GM23338 (cell line): ENCODE data around the gene MYO9B. TPM values are rescaled to one million over a fixed set of nuclear protein-coding genes. Genes with fewer than 3 reads are reported as not detected.

Source experiments
- ATAC-seq: fragments of 200-7000 bp; cut with Tn5 transposase; 3 replicates; pipeline ENCODE4 v1.9.1; 2020
- DNase-seq: peaks from one replicate; pipeline ENCODE4 v3.0.0-alpha.2; 2015; ENCODE audit warnings: low spot score
- H2AFZ ChIP-seq: fragments of 200-600 bp; sonication (generic); 2 replicates; pipeline ENCODE4 v1.8.0; 2016; ENCODE audit warnings: antibody characterized with exemption, mild to moderate bottlenecking, moderate library complexity
- H3F3A ChIP-seq: fragments of 200-600 bp; sonication (generic); replicated peaks from 2 replicates; pipeline ENCODE4 v1.8.0; 2017; ENCODE audit warnings: antibody characterized with exemption, mixed run types, low read depth
- H3K27ac ChIP-seq: fragments of 200-600 bp; sonication (generic); 2 replicates; pipeline ENCODE4 v1.6.1; 2016; ENCODE audit warnings: low read depth
- H3K27me3 ChIP-seq: fragments of 200-600 bp; sonication (generic); 2 replicates; pipeline ENCODE4 v1.8.0; 2016; ENCODE audit warnings: mild to moderate bottlenecking, mixed run types, moderate library complexity; ENCODE audit not compliant: insufficient read depth
- H3K36me3 ChIP-seq: fragments of 200-600 bp; sonication (generic); 2 replicates; pipeline ENCODE4 v1.8.0; 2016; ENCODE audit warnings: mild to moderate bottlenecking; ENCODE audit not compliant: insufficient read depth
- H3K4me1 ChIP-seq: fragments of 200-600 bp; sonication (generic); 2 replicates; pipeline ENCODE4 v1.8.0; 2016; ENCODE audit warnings: mild to moderate bottlenecking, moderate library complexity; ENCODE audit not compliant: insufficient read depth
- H3K4me2 ChIP-seq: fragments of 200-600 bp; sonication (generic); 2 replicates; pipeline ENCODE4 v1.7.1; 2017; ENCODE audit warnings: mixed run types
- H3K4me3 ChIP-seq: fragments of 200-600 bp; sonication (generic); 2 replicates; pipeline ENCODE4 v1.6.1; 2016; ENCODE audit warnings: mixed run types
- H3K79me2 ChIP-seq: fragments of 200-600 bp; sonication (generic); replicated peaks from 2 replicates; pipeline ENCODE4 v1.8.0; 2017; ENCODE audit warnings: mild to moderate bottlenecking; ENCODE audit not compliant: insufficient read depth
- H3K9me2 ChIP-seq: fragments of 200-600 bp; sonication (generic); 2 replicates; pipeline ENCODE4 v1.8.0; 2017; ENCODE audit not compliant: insufficient read depth
- H4K20me1 ChIP-seq: fragments of 200-600 bp; sonication (generic); replicated peaks from 2 replicates; pipeline ENCODE4 v1.8.0; 2017; ENCODE audit warnings: mild to moderate bottlenecking; ENCODE audit not compliant: insufficient read depth
- H3K27ac Mint-ChIP-seq: 2 replicates; pipeline ENCODE4 v1.8.0; 2020; ENCODE audit warnings: inconsistent platforms, mild to moderate bottlenecking, moderate library complexity, mixed read lengths
- H3K27me3 Mint-ChIP-seq: 3 replicates; pipeline ENCODE4 v1.8.0; 2022; ENCODE audit warnings: low read depth, mild to moderate bottlenecking, moderate library complexity, mixed read lengths, inconsistent platforms; ENCODE audit not compliant: insufficient read depth, poor library complexity
- H3K36me3 Mint-ChIP-seq: 3 replicates; pipeline ENCODE4 v1.8.0; 2021; ENCODE audit warnings: low read depth, mild to moderate bottlenecking, inconsistent platforms, moderate library complexity, mixed read lengths
- H3K4me1 Mint-ChIP-seq: 3 replicates; pipeline ENCODE4 v1.8.0; 2020; ENCODE audit warnings: mild to moderate bottlenecking, inconsistent platforms, mixed read lengths
- H3K4me3 Mint-ChIP-seq: 3 replicates; pipeline ENCODE4 v1.8.0; 2021; ENCODE audit warnings: moderate library complexity, mild to moderate bottlenecking, inconsistent platforms, mixed read lengths
- H3K9me3 Mint-ChIP-seq: 3 replicates; pipeline ENCODE4 v1.8.0; 2020; ENCODE audit warnings: moderate library complexity, mild to moderate bottlenecking, inconsistent platforms, mixed read lengths
- CTCF ChIP-seq, 2 experiments: fragments of 200-600 bp in 1 of 2; sonication (generic) in 1 of 2; conservative IDR thresholded peaks; 2 replicates each; pipeline versions ENCODE4 v1.5.1 to v1.6.1; 2016 to 2017; ENCODE audit warnings: antibody characterized with exemption in 2 of 2, low read depth in 2 of 2, mild to moderate bottlenecking in 2 of 2, moderate library complexity in 1 of 2
- ETS1 ChIP-seq: IDR thresholded peaks from 2 replicates; pipeline ENCODE4 v1.6.1; 2016; ENCODE audit warnings: antibody characterized with exemption
- EZH2 ChIP-seq: fragments of 200-600 bp; sonication (generic); IDR thresholded peaks from one replicate; pipeline ENCODE4 v1.8.0; 2017; ENCODE audit warnings: antibody characterized with exemption, mild to moderate bottlenecking, low read depth; ENCODE audit not compliant: unreplicated experiment
- NANOG ChIP-seq: IDR thresholded peaks from 2 replicates; pipeline ENCODE4 v1.6.1; 2016; ENCODE audit warnings: antibody characterized with exemption, borderline replicate concordance
- ZNF331 ChIP-seq: fragments of 250-450 bp; sonication (Bioruptor Pico); IDR thresholded peaks from 2 replicates; pipeline ENCODE4 v1.5.0; 2020; ENCODE audit warnings: low read depth, mild to moderate bottlenecking, moderate library complexity
- polyA plus RNA-seq: library from polyadenylated mRNA; unstranded; fragments of >200 nt; fragmentation: Nextera tagmentation; extraction: Ambion mirVana; gene quantifications from 2 replicates; pipeline ENCODE4 v1.2.1, GENCODE V29; 2016
- total RNA-seq: library from RNA; depleted of rRNA; stranded (reverse); fragments of >200 nt; shearing (Covaris generic); gene quantifications from 2 replicates; pipeline ENCODE4 v1.2.3, GENCODE V29; 2014
- TF ChIP-seq, protein P1 (sequence below): fragments of 250-450 bp; sonication (Bioruptor Pico); IDR thresholded peaks from 2 replicates; pipeline ENCODE4 v1.5.0; 2020; ENCODE audit warnings: mild to moderate bottlenecking, moderate library complexity

MYO9B gene
- total and polyA plus RNA-seq, 2 experiments from 2014 or later = 28.7 to 61.3 TPM

DNA sequence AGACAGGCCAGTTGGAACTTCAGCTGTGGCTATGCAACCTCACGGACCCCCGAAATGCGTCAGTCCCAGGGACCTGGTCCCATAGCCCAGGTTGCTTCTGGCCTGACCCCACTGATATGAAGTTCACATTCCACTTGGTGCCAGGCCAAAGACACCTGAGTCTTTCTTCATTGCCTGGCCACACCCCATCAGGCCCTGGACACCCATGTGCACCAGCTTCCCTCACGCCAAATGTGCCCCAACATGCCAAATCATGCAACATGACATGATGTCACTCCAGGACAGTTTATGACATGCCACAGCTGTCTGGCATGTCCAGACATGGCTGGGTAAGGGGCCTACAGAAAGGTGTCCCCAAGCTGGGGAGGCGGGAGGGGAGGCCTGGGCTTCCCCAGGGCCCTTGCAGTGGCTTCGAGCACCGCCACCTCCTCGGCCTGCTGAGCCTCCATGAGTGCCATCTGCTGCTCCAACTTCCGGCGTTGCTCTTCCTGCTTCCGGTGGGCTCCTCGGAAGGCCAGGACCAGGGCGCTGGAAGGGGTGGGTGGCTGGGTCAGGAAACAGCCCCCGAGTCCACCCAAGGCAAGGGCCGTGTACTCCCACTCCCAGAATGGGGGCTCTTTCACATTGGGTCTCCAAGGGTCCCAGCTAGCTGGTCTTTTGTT lies 174.4 kb downstream of the MYO9B start:
- H3K9me3 Mint-ChIP-seq = no peaks in the 10 kb centered on the region
- H3K27ac Mint-ChIP-seq = no peak overlapping the region
- TF ChIP-seq, protein P1, sequence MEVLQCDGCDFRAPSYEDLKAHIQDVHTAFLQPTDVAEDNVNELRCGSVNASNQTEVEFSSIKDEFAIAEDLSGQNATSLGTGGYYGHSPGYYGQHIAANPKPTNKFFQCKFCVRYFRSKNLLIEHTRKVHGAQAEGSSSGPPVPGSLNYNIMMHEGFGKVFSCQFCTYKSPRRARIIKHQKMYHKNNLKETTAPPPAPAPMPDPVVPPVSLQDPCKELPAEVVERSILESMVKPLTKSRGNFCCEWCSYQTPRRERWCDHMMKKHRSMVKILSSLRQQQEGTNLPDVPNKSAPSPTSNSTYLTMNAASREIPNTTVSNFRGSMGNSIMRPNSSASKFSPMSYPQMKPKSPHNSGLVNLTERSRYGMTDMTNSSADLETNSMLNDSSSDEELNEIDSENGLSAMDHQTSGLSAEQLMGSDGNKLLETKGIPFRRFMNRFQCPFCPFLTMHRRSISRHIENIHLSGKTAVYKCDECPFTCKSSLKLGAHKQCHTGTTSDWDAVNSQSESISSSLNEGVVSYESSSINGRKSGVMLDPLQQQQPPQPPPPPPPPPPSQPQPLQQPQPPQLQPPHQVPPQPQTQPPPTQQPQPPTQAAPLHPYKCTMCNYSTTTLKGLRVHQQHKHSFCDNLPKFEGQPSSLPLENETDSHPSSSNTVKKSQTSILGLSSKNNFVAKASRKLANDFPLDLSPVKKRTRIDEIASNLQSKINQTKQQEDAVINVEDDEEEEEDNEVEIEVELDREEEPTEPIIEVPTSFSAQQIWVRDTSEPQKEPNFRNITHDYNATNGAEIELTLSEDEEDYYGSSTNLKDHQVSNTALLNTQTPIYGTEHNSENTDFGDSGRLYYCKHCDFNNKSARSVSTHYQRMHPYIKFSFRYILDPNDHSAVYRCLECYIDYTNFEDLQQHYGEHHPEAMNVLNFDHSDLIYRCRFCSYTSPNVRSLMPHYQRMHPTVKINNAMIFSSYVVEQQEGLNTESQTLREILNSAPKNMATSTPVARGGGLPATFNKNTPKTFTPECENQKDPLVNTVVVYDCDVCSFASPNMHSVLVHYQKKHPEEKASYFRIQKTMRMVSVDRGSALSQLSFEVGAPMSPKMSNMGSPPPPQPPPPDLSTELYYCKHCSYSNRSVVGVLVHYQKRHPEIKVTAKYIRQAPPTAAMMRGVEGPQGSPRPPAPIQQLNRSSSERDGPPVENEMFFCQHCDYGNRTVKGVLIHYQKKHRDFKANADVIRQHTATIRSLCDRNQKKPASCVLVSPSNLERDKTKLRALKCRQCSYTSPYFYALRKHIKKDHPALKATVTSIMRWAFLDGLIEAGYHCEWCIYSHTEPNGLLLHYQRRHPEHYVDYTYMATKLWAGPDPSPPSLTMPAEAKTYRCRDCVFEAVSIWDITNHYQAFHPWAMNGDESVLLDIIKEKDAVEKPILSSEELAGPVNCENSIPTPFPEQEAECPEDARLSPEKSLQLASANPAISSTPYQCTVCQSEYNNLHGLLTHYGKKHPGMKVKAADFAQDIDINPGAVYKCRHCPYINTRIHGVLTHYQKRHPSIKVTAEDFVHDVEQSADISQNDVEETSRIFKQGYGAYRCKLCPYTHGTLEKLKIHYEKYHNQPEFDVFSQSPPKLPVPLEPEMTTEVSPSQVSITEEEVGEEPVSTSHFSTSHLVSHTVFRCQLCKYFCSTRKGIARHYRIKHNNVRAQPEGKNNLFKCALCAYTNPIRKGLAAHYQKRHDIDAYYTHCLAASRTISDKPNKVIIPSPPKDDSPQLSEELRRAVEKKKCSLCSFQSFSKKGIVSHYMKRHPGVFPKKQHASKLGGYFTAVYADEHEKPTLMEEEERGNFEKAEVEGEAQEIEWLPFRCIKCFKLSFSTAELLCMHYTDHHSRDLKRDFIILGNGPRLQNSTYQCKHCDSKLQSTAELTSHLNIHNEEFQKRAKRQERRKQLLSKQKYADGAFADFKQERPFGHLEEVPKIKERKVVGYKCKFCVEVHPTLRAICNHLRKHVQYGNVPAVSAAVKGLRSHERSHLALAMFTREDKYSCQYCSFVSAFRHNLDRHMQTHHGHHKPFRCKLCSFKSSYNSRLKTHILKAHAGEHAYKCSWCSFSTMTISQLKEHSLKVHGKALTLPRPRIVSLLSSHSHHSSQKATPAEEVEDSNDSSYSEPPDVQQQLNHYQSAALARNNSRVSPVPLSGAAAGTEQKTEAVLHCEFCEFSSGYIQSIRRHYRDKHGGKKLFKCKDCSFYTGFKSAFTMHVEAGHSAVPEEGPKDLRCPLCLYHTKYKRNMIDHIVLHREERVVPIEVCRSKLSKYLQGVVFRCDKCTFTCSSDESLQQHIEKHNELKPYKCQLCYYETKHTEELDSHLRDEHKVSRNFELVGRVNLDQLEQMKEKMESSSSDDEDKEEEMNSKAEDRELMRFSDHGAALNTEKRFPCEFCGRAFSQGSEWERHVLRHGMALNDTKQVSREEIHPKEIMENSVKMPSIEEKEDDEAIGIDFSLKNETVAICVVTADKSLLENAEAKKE = no peak
- no peak for TF ChIP-seq ETS1
- H3K36me3 ChIP-seq = no peaks in the 10 kb centered on the region
- peaks cover 1% of the 10 kb centered on the region for H3K79me2 ChIP-seq
- H3K4me3 ChIP-seq = no peak overlapping the region
- H3F3A ChIP-seq = peaks cover 22% of the 10 kb centered on the region
- peaks cover 8% of the 10 kb centered on the region for H3K36me3 Mint-ChIP-seq
- H3K4me3 Mint-ChIP-seq = no peak overlapping the region
- ATAC-seq (no peak), DNase-seq (no peak)
- H3K27ac ChIP-seq = no peak overlapping the region
- no peaks in the 10 kb centered on the region for H4K20me1 ChIP-seq
- no peak overlapping the region for H3K4me2 ChIP-seq
- peaks cover 22% of the 10 kb centered on the region for H3K4me1 Mint-ChIP-seq
- peaks cover 26% of the 10 kb centered on the region for H3K4me1 ChIP-seq
- no peaks in the 10 kb centered on the region for H3K9me2 ChIP-seq
- H3K27me3 Mint-ChIP-seq = peaks cover 22% of the 10 kb centered on the region
- no peaks in the 10 kb centered on the region for H3K27me3 ChIP-seq
- no peak overlapping the region for H2AFZ ChIP-seq

GRCh38 chr19:17254636-17255035 lies 179.1 kb downstream of the MYO9B start:
- TF ChIP-seq CTCF (conservative IDR thresholded peaks at IDR 0.05; ENCODE audit: low read depth in 2 of 2) = no peak
- no peak for TF ChIP-seq ZNF331 (CRISPR knock-in tag)
- TF ChIP-seq NANOG = no peak
- no peak for TF ChIP-seq EZH2
- no peak for TF ChIP-seq ETS1

More at GRCh38 chr19:17254636-17255035, 179.1 kb downstream of the MYO9B start:
- Histone ChIP-seq H3K4me2 (no peak overlapping the region), H3K79me2 (no peaks in the 10 kb centered on the region), H3K27me3 (no peaks in the 10 kb centered on the region), H3K4me3 (no peak overlapping the region), H3K36me3 (no peaks in the 10 kb centered on the region; the same call in 1 of the 2 replicates), H3K27ac (no peak overlapping the region), H2AFZ (no peak overlapping the region), H3F3A (no peaks in the 10 kb centered on the region; the same call in 1 of the 2 replicates), H3K4me1 (no peaks in the 10 kb centered on the region), H4K20me1 (no peaks in the 10 kb centered on the region), H3K9me2 (no peaks in the 10 kb centered on the region)
- ATAC-seq = no peak
- Mint-ChIP-seq H3K4me1 (no peaks in the 10 kb centered on the region), H3K4me3 (no peak overlapping the region), H3K27ac (no peak overlapping the region), H3K36me3 (peaks cover 34% of the 10 kb centered on the region), H3K9me3 (peaks cover 11% of the 10 kb centered on the region; the same call in 2 of the 3 replicates), H3K27me3 (peaks cover 13% of the 10 kb centered on the region)
- no peak for DNase-seq
